DND-41 (cell line): Measurements from ENCODE around the gene NSMCE3.

ENCODE experiments used
- EZH2 ChIP-seq: IDR thresholded peaks from 3 replicates; pipeline ENCODE4 v1.6.1; 2012; ENCODE audit warnings: borderline replicate concordance, low read depth, mild to moderate bottlenecking, moderate library complexity, low read length, inconsistent platforms; ENCODE audit not compliant: severe bottlenecking
- TF ChIP-seq, protein P1 (sequence below): IDR thresholded peaks from 2 replicates; pipeline ENCODE4 v1.5.1; 2012; ENCODE audit warnings: borderline replicate concordance, low read length, moderate library complexity, mild to moderate bottlenecking; ENCODE audit not compliant: poor library complexity, severe bottlenecking; ENCODE audit errors: extremely low read depth

DNA sequence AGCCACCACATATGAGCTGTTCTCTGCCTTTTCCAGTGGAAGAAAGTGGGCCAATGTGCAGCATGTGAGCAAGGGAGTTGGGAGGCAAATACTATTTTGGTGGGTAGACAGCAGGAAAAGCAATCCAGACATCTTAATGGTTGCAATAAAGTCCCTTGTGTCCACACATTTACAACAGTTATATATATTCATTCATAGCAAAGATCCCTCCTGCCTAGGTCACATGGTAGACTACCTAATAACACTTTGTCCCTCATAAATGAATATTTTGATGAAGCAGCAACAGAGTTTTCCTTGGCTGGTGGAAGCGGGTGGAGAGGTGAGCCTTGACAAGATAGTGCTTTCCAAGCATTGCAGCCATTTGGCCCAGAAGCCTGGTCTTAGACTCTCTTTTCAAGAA lies 6.2 kb upstream of the NSMCE3 start:
- TF ChIP-seq, protein P1, sequence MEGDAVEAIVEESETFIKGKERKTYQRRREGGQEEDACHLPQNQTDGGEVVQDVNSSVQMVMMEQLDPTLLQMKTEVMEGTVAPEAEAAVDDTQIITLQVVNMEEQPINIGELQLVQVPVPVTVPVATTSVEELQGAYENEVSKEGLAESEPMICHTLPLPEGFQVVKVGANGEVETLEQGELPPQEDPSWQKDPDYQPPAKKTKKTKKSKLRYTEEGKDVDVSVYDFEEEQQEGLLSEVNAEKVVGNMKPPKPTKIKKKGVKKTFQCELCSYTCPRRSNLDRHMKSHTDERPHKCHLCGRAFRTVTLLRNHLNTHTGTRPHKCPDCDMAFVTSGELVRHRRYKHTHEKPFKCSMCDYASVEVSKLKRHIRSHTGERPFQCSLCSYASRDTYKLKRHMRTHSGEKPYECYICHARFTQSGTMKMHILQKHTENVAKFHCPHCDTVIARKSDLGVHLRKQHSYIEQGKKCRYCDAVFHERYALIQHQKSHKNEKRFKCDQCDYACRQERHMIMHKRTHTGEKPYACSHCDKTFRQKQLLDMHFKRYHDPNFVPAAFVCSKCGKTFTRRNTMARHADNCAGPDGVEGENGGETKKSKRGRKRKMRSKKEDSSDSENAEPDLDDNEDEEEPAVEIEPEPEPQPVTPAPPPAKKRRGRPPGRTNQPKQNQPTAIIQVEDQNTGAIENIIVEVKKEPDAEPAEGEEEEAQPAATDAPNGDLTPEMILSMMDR: no peak
- TF ChIP-seq EZH2: no peak
